HG02642 (cell line): ENCODE results near the gene CTU2.

ENCODE experiments used
- ATAC-seq: cut with Tn5 transposase; IDR thresholded peaks from one replicate; pipeline ENCODE4 v1.9.1; 2021; ENCODE audit warnings: mild to moderate bottlenecking; ENCODE audit not compliant: unreplicated experiment, poor library complexity

Gene CTU2

DNA sequence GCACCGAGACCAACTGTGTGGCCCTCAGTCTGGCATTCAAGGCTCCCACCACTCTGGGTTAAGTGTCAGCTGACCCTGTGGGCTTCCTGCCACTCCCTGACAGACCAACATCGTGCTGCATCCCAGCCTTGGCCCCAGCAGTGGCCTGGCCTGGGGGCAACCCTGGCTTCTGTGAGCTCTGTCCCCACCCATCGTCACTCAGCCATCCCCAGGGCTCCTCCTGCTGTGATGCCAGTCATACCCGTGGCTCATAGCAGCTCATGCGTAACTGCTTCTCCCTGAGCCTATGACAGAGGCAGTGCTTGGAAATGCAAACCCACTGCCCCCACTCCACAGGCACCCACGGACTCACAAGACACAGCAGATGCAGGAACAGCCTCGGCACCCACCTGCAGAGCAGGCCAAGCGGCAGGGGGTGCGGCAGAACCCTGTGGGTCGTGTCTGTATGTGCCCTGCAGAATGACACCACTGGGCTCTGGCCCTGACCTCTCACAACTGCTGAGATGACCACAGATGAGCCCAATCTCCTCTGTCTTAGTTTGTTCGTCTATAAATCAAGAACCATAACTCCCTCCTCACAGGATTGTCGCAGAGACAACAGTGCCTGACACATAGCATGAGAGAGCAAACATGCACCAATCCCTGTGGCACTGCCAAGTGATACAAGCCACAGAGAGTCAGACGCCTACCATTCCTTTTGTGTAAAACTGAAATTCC is 52.1 kb downstream of the CTU2 start:
- no peak for ATAC-seq

GRCh38 chr16:88758944-88759244 is 52.6 kb downstream of the CTU2 start:
- no peak for ATAC-seq

GRCh38 chr16:88759245-88759975 is 53.1 kb downstream of the CTU2 start:
- no peak for ATAC-seq

- ATAC-seq: no peak
Observed at GRCh38 chr16:88759976-88760350, 53.7 kb downstream of the CTU2 start.

DNA sequence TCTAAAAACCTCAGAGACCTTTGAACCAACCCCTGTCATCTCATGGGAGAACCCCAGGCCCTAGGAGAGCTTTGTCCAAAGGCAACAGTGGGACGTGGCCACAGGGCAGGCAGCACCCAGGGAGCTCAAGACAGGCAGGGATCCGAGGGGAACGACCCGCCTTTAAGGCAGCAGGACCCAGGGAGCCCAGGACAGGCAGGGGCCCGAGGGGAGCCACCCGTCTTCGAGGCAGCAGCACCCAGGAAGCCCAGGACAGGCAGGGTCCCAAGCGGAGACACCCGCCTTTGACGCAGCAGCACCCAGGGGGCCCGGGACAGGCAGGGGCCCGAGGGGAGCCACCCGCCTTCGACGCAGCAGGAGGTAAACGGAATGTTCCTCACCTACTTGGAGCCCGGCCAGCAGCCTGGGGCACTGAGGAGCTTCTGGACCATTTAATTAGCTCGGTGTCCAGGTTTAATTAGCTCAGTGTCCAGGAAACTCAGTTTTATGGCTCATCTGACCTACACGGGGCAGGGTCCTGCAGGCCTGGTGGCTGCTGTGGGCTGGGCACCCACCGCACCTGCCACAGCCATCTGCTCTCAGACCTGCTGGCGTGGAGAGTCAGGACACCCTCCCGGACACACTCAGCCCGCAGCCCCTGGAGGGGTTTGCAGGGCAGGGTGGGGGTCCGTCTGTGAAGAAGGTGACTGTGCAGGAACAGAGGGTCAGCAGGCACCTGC is 54.3 kb downstream of the CTU2 start:
- ATAC-seq: no peak

GRCh38 chr16:88761143-88761534 is 54.8 kb downstream of the CTU2 start:
- no peak for ATAC-seq

DNA sequence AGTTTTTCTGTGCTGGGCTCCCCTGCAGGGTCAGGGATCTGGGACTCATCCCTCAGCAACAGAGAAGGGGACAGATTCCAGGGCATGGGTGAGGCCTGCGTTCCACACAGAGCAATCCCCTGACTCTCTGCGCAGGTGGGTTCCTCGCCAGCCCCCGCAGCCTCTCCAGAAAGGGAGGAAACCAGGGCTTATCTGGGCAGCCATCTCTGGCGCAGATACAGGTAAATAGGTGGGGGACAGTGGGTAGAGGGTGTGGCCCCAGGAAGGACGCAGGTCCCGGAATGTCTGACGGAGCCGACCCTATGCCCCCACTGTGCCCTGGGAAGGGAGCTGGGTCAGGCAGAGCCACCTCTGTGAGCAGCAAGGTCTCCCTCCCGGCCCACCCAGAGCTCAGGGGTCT is 55.5 kb downstream of the CTU2 start:
- ATAC-seq: no peak

DNA sequence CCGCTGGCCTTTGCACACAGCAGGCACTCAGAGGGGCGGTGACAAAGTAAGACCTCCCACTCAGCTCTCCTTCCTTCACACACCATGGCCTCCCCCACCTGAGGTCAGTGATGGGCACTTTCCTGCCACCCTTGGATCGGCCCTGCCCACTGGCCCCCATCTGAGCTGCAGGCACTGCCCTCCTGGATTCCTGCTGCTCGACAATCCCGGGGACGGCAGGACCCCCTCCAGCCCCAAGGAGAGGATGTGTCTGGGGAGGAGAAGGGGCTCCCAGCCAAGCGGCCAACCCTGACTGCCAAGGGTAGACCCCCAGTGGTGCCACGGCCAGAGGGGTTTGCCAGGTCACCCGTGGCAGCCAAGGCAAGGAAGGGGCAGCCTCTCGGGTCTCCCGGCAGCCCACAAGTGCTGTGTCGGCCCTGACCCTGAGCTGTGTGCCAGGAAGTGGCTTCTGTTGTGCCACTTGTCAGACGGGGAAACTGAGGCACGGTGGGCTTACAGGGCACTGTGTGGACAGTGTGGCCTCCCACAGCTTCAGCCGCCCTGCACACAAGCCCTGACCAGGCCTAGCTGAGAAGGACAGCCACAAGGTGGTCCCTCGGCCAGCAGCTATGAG is 56.1 kb downstream of the CTU2 start:
- no peak for ATAC-seq

GRCh38 chr16:88762941-88763340 is 56.6 kb downstream of the CTU2 start:
- ATAC-seq: no peak

DNA sequence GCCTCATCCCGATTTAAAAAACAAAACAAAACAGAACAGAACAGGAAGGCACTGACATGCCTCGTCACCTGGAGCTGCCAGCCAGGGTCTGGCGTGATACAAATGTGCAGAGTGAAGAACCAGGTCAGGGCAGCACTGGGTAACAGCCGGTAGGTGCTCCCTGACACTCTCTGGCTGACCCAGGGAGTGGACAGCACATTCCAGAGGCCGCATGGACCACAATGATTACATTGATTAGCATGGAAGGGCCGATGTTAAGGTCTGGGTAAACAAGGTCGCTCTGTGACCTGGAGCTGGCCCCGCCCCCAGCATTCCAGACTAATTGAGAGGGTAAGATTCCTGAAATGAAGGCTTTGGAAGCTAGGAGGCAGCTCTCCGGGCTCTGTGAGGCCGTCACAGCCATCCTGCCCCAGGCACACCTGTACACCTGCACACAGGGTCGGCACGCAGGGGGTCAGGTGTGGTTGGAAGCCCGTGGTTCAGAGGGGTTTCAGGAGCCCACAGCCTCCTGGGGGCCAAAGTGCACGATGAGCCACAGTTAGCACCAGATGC is 57.3 kb downstream of the CTU2 start:
- ATAC-seq: no peak

- no peak for ATAC-seq
Observed at GRCh38 chr16:88764080-88764479, 57.8 kb downstream of the CTU2 start.

DNA sequence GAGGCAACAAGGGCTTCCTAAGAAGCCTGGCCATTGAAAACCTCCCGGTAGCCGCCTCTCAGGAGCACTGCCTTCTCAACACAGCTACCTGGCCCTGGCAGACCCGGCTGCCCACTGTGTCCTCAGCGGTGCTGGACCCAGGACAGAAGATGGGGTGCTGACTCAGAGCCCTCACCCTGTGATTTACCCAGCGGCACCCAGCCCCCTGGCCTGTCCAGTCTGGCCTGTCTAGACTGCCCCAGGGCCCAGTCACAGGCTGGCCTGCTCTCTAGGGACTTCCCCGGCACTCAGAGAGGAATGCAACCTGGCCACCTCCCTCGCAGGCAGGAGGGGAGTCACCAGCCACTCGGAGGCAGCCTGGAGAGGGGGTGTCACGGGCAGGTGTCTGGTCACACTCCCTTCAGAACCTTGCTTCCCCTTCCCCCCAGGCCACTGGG is 58.6 kb downstream of the CTU2 start:
- ATAC-seq: no peak
